H9 (cell line): Measurements from ENCODE around the gene LRIG1. TPM values are rescaled to one million over a fixed set of nuclear protein-coding genes. Genes with fewer than 3 reads are reported as not detected.

Source experiments
- DNase-seq: peaks from one replicate; pipeline ENCODE4 v3.0.0-alpha.2; 2017
- H2AFZ ChIP-seq: one replicate; pipeline ENCODE4 v1.6.1; 2013; ENCODE audit warnings: mild to moderate bottlenecking, low read length, control low read depth, moderate library complexity
- H2AK5ac ChIP-seq: 2 replicates; pipeline ENCODE4 v1.6.1; 2013; ENCODE audit warnings: low read length, control low read depth, mixed read lengths; ENCODE audit not compliant: insufficient read length
- H2BK120ac ChIP-seq: one replicate; pipeline ENCODE4 v1.6.1; 2013; ENCODE audit warnings: low read depth, mild to moderate bottlenecking, low read length, control low read depth, inconsistent platforms; ENCODE audit not compliant: poor library complexity, severe bottlenecking
- H2BK12ac ChIP-seq: 2 replicates; pipeline ENCODE4 v1.6.1; 2013; ENCODE audit warnings: low read length, control low read depth, mixed read lengths, low read depth; ENCODE audit not compliant: insufficient read length
- H2BK15ac ChIP-seq: 2 replicates; pipeline ENCODE4 v1.6.1; 2013; ENCODE audit warnings: low read depth, low read length, control low read depth
- H2BK20ac ChIP-seq: one replicate; pipeline ENCODE4 v1.6.1; 2013; ENCODE audit warnings: low read depth, mild to moderate bottlenecking, low read length, control low read depth, inconsistent platforms; ENCODE audit not compliant: poor library complexity, severe bottlenecking
- H2BK5ac ChIP-seq: 2 replicates; pipeline ENCODE4 v1.6.1; 2013; ENCODE audit warnings: low read length, control low read depth, mixed read lengths; ENCODE audit not compliant: insufficient read length
- H3K14ac ChIP-seq: 2 replicates; pipeline ENCODE4 v1.6.1; 2013; ENCODE audit warnings: low read length, control low read depth; ENCODE audit not compliant: insufficient read depth
- H3K18ac ChIP-seq: 2 replicates; pipeline ENCODE4 v1.6.1; 2013; ENCODE audit warnings: low read depth, mild to moderate bottlenecking, mixed read lengths, low read length, control low read depth; ENCODE audit not compliant: insufficient read length
- H3K23ac ChIP-seq: 2 replicates; pipeline ENCODE4 v1.6.1; 2013; ENCODE audit warnings: low read length, control low read depth, mixed read lengths, low read depth; ENCODE audit not compliant: insufficient read length
- H3K23me2 ChIP-seq: 2 replicates; pipeline ENCODE4 v1.6.1; 2013; ENCODE audit warnings: low read depth, mild to moderate bottlenecking, mixed read lengths, low read length, control low read depth; ENCODE audit not compliant: insufficient read length, poor library complexity, severe bottlenecking
- H3K27ac ChIP-seq: 2 replicates; pipeline ENCODE4 v1.5.1; 2013; ENCODE audit warnings: low read length, control low read depth, mixed read lengths, low read depth; ENCODE audit not compliant: insufficient read length
- H3K27me3 ChIP-seq: 2 replicates; pipeline ENCODE4 v1.6.1; 2013; ENCODE audit warnings: low read length, control low read depth, inconsistent platforms; ENCODE audit not compliant: insufficient read depth
- H3K4ac ChIP-seq: 2 replicates; pipeline ENCODE4 v1.6.1; 2013; ENCODE audit warnings: low read depth, mild to moderate bottlenecking, control low read depth, inconsistent platforms, low read length, moderate library complexity
- H3K4me1 ChIP-seq: 2 replicates; pipeline ENCODE4 v1.6.1; 2013; ENCODE audit warnings: low read length, control low read depth, inconsistent platforms; ENCODE audit not compliant: insufficient read depth
- H3K4me2 ChIP-seq: 2 replicates; pipeline ENCODE4 v1.6.1; 2013; ENCODE audit warnings: low read length, control low read depth, mixed read lengths; ENCODE audit not compliant: insufficient read length, insufficient read depth
- H3K56ac ChIP-seq: 2 replicates; pipeline ENCODE4 v1.6.1; 2013; ENCODE audit warnings: low read depth, mild to moderate bottlenecking, mixed read lengths, low read length, control low read depth; ENCODE audit not compliant: insufficient read length
- H3K79me1 ChIP-seq: 2 replicates; pipeline ENCODE4 v1.6.1; 2013; ENCODE audit warnings: low read depth, mild to moderate bottlenecking, moderate library complexity, low read length, control low read depth, inconsistent platforms; ENCODE audit not compliant: insufficient read depth, poor library complexity, severe bottlenecking
- H3K79me2 ChIP-seq: 2 replicates; pipeline ENCODE4 v1.6.1; 2013; ENCODE audit warnings: low read length, control low read depth, inconsistent platforms; ENCODE audit not compliant: insufficient read depth
- H3K9ac ChIP-seq: 2 replicates; pipeline ENCODE4 v1.6.1; 2013; ENCODE audit warnings: low read length, control low read depth, mixed read lengths; ENCODE audit not compliant: insufficient read length; ENCODE audit errors: extremely low read depth
- H3K9me3 ChIP-seq: one replicate; pipeline ENCODE4 v1.6.1; 2013; ENCODE audit warnings: low read depth, low read length, inconsistent platforms; ENCODE audit not compliant: control insufficient read depth
- H3T11ph ChIP-seq: one replicate; pipeline ENCODE4 v1.6.1; 2013; ENCODE audit warnings: mild to moderate bottlenecking, low read length, control low read depth, inconsistent platforms
- H4K20me1 ChIP-seq: one replicate; pipeline ENCODE4 v1.6.1; 2013; ENCODE audit not compliant: control insufficient read depth, insufficient read length, insufficient read depth
- H4K5ac ChIP-seq: 2 replicates; pipeline ENCODE4 v1.6.1; 2013; ENCODE audit warnings: low read depth, mild to moderate bottlenecking, mixed read lengths, low read length, control low read depth; ENCODE audit not compliant: insufficient read length
- H4K8ac ChIP-seq: replicated peaks from 2 replicates; pipeline ENCODE4 v1.6.1; 2013; ENCODE audit warnings: low read length, control low read depth, mixed read lengths, low read depth; ENCODE audit not compliant: insufficient read length
- H4K91ac ChIP-seq: 2 replicates; pipeline ENCODE4 v1.6.1; 2013; ENCODE audit warnings: low read depth, mild to moderate bottlenecking, moderate library complexity, mixed read lengths, low read length, control low read depth; ENCODE audit not compliant: insufficient read length
- H3K27ac Mint-ChIP-seq, 3 experiments: 2 replicates in 2 of 3; 3 replicates in 1 of 3; pipeline ENCODE4 v1.8.0; 2020 to 2021; ENCODE audit warnings: mixed read lengths in 3 of 3, mild to moderate bottlenecking in 1 of 3, moderate library complexity in 1 of 3
- H3K27me3 Mint-ChIP-seq: 2 replicates; pipeline ENCODE4 v1.8.0; 2021; ENCODE audit warnings: low read depth, mild to moderate bottlenecking, moderate library complexity, mixed read lengths
- H3K36me3 Mint-ChIP-seq, 3 experiments: 2 replicates in 2 of 3; 3 replicates in 1 of 3; pipeline ENCODE4 v1.8.0; 2020 to 2021; ENCODE audit warnings: low read depth in 3 of 3, mixed read lengths in 3 of 3; ENCODE audit not compliant: insufficient read depth in 1 of 3
- H3K4me1 Mint-ChIP-seq, 2 experiments: 2 replicates each; pipeline ENCODE4 v1.8.0; 2020; ENCODE audit warnings: mixed read lengths in 2 of 2
- H3K4me3 Mint-ChIP-seq, 2 experiments: 2 replicates in 1 of 2; 3 replicates in 1 of 2; pipeline ENCODE4 v1.8.0; 2020 to 2021; ENCODE audit warnings: mild to moderate bottlenecking in 2 of 2, mixed read lengths in 2 of 2, moderate library complexity in 1 of 2
- H3K9me3 Mint-ChIP-seq, 2 experiments: 2 replicates in 1 of 2; 3 replicates in 1 of 2; pipeline ENCODE4 v1.8.0; 2020; ENCODE audit warnings: mild to moderate bottlenecking in 2 of 2, mixed read lengths in 2 of 2, moderate library complexity in 1 of 2
- WGBS: extraction: QIAGEN DNeasy Blood & Tissue Kit; methylation state at CpG from one replicate; pipeline ENCODE4 v1.1.7; 2013; ENCODE audit warnings: missing lambda C conversion rate, low lambda C conversion rate, mixed read lengths; ENCODE audit not compliant: insufficient read length; ENCODE audit errors: extremely low coverage; 5-methylcytosine and 5-hydroxymethylcytosine counted together
- total RNA-seq: library from RNA; stranded (reverse); gene quantifications from 2 replicates; pipeline ENCODE4 v1.2.1, GENCODE V29; 2021
- TF ChIP-seq, protein P1 (sequence below): fragments of 200-600 bp; sonication (generic); conservative IDR thresholded peaks from 3 replicates; pipeline ENCODE4 v1.8.0; 2021; ENCODE audit warnings: antibody characterized with exemption, mild to moderate bottlenecking

Gene LRIG1
- total RNA-seq, 1 experiment from 2014 or later, result 70.3 TPM

DNA sequence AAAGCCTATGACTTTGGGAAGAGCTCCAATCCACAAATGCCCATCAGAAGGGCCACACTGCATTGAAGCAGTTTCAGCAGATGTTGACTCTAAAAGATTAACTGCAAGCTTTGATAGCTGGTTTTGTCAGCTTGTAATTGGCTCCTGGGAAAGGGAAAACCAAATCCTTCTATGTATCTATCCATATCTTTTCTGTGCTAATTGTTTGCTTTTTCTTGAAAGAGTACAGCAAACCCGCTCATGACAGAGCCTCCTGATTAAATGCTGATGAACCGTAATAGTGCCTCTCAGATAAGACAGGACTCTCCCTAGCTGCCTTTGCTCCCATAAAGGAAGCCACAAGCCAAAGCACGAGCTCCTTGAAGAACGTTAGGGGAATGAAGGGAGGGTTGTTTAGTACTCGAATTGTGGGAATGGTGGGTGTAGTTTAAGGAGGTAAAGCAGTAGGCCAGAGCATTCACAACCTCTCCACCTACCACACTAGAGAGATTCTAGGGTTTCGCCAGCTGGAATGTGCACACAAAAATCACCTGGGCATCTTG is 33.6 kb upstream of the LRIG1 start:
- peaks cover 10% of the 10 kb centered on the region for H3K4me1 ChIP-seq
- H3K27me3 ChIP-seq, result no peaks in the 10 kb centered on the region
- no peaks in the 10 kb centered on the region for H3K79me1 ChIP-seq
- no peak overlapping the region for H3K27ac ChIP-seq
- H3K23ac ChIP-seq, result no peak overlapping the region
- no peak overlapping the region for H2BK20ac ChIP-seq
- no peak overlapping the region for H3K4ac ChIP-seq
- no peak overlapping the region for H4K8ac ChIP-seq
- H3K4me2 ChIP-seq, result no peak overlapping the region
- no peaks in the 10 kb centered on the region for H3K79me2 ChIP-seq
- no peak overlapping the region for H2AK5ac ChIP-seq
- no peaks in the 10 kb centered on the region for H4K20me1 ChIP-seq
- H3T11ph ChIP-seq, result no peak overlapping the region
- Mint-ChIP-seq H3K27me3 (peaks cover 9% of the 10 kb centered on the region), H3K4me1 (peaks cover 51 to 66% of the 10 kb centered on the region in 2 experiments), H3K4me3 (no peak overlapping the region), H3K36me3 (peaks cover 0 to 3% (median 0%) of the 10 kb centered on the region in 3 experiments; a peak in 1 of 7 replicates), H3K9me3 (no peaks in the 10 kb centered on the region), H3K27ac (no peak overlapping the region)
- H4K91ac ChIP-seq, result no peak overlapping the region
- no peak overlapping the region for H2AFZ ChIP-seq
- no peak overlapping the region for H2BK120ac ChIP-seq
- H3K18ac ChIP-seq, result no peak overlapping the region
- no peak overlapping the region for H3K14ac ChIP-seq
- no peak overlapping the region for H2BK12ac ChIP-seq
- WGBS, result no CpG with 5 or more reads among the region's 6 CpGs
- H2BK5ac ChIP-seq, result no peak overlapping the region
- no peaks in the 10 kb centered on the region for H3K9me3 ChIP-seq
- no peak for DNase-seq
- no peak overlapping the region for H3K9ac ChIP-seq
- TF ChIP-seq, protein P1, sequence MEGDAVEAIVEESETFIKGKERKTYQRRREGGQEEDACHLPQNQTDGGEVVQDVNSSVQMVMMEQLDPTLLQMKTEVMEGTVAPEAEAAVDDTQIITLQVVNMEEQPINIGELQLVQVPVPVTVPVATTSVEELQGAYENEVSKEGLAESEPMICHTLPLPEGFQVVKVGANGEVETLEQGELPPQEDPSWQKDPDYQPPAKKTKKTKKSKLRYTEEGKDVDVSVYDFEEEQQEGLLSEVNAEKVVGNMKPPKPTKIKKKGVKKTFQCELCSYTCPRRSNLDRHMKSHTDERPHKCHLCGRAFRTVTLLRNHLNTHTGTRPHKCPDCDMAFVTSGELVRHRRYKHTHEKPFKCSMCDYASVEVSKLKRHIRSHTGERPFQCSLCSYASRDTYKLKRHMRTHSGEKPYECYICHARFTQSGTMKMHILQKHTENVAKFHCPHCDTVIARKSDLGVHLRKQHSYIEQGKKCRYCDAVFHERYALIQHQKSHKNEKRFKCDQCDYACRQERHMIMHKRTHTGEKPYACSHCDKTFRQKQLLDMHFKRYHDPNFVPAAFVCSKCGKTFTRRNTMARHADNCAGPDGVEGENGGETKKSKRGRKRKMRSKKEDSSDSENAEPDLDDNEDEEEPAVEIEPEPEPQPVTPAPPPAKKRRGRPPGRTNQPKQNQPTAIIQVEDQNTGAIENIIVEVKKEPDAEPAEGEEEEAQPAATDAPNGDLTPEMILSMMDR, result no peak
- no peak overlapping the region for H4K5ac ChIP-seq
- no peak overlapping the region for H3K56ac ChIP-seq
- H3K23me2 ChIP-seq, result no peaks in the 10 kb centered on the region
- no peak overlapping the region for H2BK15ac ChIP-seq
